Smooth muscle cell of the brain vasculature (primary cell): ENCODE data around the gene CELSR3.

Experiments used
- DNase-seq: peaks from one replicate; pipeline ENCODE4 v3.0.0-alpha.2; 2012; ENCODE audit warnings: low read depth, low spot score

Gene CELSR3

GRCh38 chr3:48687220-48687678 lies 24.6 kb upstream of the CELSR3 start:
- DNase-seq = no peak

DNA sequence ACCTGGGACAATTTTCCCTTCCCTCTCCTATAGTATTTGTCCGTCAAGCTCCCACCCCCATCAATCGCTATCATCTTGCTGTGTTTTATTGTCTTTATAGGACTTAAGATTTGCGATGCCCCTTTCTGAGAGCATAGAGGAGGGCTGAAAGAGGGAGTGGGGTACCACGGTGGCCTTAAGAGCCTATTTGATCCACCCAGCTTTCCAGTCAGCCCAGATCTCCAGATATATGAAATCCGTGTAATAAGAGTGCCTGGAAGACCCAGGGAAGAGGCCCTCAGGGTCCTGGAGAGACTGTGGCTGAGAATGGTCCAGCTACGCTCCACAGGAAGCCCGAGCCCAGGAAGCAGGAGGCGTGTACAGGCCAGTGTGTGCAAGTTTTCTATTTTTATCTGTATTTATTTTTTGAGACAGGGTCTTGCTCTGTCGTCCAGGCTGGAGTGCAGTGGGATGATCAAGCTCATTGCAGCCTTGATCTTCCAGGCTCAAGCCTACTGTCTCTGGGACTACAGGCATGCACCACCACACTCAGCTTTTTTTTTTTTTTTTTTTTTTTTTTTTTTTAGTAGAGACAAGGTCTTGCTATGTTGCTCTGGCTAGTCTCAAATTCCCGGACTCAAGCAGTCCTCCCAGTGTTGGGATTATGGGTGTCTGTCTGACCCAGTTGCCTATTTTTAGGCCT lies 24.0 kb upstream of the CELSR3 start:
- DNase-seq = no peak

DNA sequence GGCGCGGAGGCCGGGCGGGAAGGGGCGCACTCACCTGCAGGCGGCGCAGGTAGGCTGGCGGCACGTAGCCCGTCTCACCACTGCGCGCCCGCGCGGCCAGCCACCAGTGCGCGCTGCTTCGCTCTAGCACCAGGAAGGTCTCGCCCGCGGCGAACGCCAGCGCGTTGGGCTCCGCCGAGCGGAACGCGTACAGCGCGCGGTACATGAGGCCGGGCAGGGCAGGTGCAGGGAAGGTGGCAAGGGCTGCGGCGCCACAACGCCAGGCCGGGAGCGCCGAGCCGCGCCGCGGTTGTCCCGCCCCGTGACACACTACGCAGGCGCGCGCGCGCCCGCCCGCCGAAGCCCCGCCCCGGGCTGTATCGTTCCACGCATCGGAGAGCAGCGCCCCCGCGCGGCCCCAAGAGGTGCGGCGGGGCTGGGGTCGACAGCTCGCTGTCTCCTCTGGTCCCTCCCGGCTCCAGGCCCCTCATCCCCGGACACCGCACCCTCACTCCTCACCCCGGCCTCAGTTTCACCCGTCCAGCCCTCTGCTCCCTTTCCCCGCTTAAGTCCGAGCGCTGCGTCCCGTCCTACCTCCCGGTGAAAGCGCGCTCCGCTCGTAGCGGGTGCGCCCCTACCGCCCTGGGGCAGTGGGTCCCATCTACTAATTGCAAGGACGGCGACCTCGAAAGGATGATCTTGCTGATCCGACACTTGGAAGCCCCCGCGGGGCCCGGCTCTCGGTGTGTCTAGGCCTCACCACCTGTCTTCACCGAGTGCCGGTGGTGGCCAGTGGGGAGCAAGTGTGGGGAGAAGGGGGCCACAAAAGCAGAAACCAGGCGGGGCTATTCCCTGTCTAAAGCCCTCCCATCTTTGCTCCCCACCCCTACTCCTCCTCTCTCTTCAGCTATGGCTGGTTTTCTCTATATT lies 23.2 kb upstream of the CELSR3 start, which contains the start of gene NCKIPSD:
TSS of gene NCKIPSD (minus strand) at position 313 of the 909 bp plus-strand sequence. CDS start at position 205, 108 bp downstream.
- DNase-seq = no peak

DNA sequence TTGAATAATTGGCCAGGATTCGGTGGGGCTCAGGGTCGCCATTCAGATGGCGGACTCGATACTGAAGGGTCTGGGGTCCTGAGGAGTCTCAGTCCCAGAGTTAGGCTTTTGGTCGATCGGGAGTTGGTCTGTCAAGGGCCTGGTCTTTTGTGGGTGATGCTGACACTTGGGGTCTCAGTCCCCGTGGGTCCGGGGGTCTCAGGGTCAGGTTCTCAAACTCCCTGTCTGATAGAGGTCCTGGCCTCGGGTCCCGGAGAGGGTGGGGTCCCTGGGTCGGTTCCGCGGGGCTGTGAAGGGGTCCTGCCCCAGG lies 22.6 kb upstream of the CELSR3 start:
- DNase-seq = no peak

DNA sequence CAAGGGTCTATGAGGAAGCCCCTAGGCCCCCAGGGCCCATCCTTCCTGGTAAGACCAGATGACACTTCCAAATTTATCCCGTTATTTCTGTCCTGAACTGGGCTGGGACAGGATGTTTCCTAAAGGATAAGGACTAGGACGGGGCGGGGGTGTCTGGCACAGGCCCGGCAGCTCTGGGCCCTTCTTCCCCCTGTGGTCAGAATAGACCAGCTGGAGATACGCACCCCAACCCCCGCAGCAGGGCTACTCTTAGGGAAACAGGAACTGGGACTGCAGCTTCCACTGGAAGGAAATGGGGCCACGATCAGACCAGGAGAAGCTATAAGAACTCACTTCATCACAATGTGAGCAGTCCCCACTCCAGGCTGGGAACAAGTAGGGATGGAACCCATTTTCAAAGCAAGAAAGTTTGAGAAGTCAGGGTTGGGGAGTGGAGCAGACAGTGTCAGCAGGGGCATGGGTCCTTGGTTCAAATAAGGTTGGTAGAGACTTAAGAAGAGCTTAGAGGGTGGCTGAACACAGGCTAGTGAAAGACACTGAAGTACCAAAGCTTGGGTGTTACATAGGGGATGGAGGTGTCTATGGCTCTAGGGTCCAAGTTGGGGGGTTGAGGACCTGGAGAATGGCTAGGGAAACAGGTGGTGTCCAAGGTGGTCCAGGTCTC lies 21.9 kb upstream of the CELSR3 start:
- no peak for DNase-seq

DNA sequence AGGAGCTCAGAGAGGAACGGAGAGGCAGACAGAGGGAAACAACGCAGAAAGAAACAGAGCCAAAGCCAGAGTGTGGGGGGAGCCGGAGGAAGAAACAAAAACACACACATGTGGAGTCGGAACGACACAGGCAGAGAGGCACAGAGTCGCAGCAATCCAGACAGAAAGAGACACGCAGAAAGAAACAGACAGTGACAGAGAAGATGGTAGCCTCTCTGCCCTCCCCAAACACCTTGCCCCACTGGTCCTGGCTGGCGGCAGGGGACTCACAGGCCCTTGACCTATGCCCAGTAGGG lies 21.3 kb upstream of the CELSR3 start:
- DNase-seq = no peak

- DNase-seq = no peak
These were observed 20.1 kb upstream of the CELSR3 start for GRCh38 chr3:48682786-48683185.

DNA sequence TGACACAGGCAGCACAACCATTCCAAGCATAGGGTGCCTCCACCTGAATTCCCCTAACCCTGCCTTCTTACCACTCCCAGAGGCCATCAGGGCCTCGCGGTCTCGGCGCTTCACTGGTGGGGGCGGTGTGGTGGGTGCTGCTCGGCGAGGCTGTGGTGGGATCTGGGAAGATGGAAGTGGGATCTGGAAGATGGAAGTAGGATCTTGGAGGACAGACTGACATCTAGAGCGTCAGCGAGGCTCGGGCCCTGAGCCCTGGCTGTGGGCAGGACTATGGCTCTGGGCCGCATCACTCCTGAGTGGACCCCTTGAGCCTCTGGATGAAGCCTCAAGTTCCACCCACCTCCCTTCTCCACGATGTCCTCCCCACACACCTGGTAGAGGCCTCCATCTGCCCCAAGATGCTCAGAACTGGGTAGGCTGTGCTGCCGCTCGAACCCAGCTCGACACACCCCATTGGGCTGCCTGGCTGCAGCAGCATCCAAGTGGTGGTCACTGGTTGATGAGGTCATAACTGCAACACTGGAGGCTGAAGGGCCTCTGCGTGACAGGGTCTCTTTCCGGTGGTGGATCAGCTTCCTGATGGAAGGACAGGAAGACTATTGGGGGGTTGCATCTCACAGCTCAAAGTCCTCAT lies 19.4 kb upstream of the CELSR3 start:
- no peak for DNase-seq

DNA sequence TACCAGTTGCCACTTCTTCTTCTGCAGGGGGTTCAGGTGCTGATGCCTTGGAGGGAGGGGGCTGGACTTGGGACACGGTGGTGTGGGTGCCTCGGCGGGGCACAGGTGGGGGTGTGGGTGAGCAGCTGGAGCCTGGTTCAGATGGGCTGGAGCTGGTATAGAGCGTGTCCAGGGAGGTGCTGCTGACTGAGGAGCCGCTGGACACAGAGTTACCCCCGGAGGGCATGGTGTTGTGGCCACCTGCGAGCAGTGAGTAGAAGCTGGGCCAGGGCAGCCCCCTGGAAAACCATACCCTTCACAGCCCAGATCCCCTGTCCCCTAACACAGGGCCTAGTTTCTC lies 18.8 kb upstream of the CELSR3 start:
- DNase-seq = no peak

DNA sequence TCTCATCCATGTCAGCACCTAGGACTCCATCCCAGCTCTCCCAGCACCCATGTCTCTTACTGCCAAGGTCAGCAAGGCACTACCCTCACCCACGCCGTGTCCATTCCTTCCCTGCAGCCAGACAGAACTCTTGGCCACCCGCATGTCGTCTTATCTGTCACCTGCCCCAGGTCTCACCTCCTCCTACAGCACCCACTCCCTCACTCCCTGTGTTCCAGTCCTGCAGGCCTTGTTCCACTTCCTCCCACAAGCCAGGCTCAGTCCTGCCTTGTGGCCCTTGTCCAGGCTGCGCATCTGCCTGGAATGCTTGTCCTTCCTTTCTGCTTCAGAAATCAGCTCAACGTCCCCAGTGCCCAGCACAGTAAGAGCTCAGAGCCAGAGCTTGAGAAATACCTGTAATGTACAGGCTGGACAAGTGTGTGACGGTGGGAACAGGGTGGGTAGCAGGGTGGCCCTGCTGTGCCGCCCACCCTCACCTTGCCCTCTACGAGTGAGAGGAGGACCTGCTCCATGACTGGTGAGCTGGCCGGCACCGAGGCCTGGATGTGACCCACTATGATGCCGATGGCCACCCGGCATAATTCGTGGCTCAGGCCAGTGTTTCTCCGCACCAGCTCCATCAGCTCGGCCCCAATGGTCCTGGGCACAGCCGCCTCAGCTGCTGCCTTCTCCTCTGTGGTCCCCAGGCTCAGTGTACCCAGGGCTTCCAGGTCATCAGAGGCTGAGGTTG lies 18.3 kb upstream of the CELSR3 start:
- DNase-seq = no peak

GRCh38 chr3:48679411-48680391 lies 17.0 kb upstream of the CELSR3 start:
- DNase-seq = no peak

DNA sequence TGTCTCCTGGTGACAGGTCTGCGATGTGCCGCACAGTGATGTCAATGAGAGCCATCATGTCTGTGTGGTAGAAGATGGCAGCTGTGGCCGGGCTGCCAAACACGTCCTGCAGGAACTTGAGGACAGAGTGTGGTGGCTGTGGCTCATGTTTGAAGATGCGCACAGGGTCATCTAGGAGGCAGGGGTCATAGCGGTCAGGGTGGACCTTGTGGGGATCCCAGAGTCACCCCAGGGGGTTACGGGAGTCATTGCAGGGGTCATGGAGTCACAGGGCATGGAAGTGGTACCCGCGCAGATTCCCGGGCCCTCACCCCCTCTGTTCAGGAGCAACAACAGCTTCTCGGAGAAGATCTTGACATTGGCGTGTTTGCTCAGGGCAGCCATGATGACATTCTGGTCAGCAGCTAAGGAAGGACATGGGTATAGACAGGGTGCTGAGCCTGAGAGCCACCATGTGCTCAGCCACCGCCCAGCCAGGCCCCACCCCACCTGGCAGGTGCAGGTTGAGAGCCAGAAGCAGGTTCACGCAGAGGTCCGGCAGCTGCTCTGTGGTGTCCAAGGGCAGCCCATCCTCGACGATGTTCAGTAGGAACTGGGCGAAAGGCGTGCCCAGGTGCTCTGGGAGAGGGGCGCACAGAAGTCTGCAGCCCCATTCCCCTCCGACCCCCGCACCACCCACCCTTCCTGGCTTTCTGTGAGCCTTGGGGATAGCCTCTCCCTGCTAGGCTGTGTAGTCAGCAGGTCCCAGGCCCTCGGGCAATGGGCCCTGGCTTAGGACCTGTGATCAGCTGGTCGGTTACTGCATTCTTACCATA lies 16.1 kb upstream of the CELSR3 start:
- DNase-seq = no peak

DNA sequence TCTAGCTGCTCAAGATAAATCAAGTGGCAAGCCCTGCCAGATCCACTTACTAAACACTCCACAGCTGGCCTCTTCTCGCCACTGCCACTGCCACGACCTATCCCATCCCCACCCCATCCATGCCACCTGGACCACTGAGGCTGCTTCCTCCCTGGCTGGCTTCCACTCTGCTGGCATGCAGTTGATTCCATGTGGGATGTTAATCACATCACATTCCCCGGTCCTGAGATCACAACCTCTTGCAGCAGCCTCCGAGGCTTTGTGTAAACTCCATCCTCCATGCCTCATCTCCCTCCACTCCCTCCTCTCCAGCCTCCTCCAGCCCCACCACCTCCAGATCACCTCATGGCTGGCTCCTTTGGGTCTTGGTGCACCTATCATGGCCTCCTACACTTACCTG lies 15.4 kb upstream of the CELSR3 start:
- no peak for DNase-seq

- DNase-seq = no peak
These were observed 11.8 kb upstream of the CELSR3 start for GRCh38 chr3:48674505-48674904.

- no peak for DNase-seq
These were observed 9.8 kb upstream of the CELSR3 start for GRCh38 chr3:48672522-48672921.

- no peak for DNase-seq
These were observed 2.2 kb upstream of the CELSR3 start for GRCh38 chr3:48664929-48665328.

- no peak for DNase-seq
These were observed 1.6 kb upstream of the CELSR3 start for GRCh38 chr3:48664313-48664644.

GRCh38 chr3:48663489-48664312 lies 1.0 kb upstream of the CELSR3 start:
- peak; percentile 74 for DNase-seq
